ENCODE measurements around the gene ITGB8.
A peak's percentile ranks its signal among the peaks of the same experiment; 100 is the strongest.
"Not testable (repeated sequence)": the region's sequence is repeated elsewhere in the genome, so short reads cannot be mapped to it uniquely, and the experiment has no call there.

ITGB8 gene

DNA sequence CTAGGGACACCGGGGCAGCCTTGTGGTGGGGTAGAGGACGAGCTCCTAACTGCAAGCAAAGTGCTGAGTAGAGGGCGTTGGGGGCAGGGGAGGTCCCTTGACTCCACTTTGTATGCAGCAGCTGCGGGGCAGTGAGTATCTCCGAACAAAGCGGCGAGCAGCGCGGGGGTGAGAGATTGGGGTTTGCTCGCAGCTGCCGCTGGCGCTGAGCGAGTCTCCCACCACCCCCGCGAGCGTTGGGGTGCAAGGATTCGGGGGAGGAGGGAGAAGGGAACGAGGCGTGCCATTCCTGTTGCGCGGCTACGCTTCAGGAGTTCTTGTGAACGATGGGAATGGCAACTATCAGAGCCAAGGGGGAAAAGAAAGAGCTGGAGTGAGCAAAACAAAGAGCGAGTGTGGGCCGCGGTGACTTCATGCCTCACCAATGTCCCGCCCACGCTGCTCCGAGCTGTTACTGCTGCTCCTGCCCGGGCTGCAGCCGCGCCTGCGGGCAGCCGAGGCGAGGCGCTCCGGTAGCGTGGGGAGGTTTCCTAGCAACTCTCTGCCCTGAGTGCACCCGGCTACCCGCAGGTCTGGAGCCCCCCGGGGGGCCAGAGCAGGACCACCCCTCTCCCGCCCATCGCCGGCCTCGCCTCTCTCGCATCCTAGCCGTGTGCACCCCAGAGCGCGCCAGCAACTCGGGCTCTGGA is at the start of gene ITGB8:
TSS of gene ITGB8 (plus strand) at position 662 of the 689 bp plus-strand sequence. CDS start 907 bp downstream, outside the sequence.
- no peak for DNase-seq (ENCODE audit: low read depth, low spot score)

DNA sequence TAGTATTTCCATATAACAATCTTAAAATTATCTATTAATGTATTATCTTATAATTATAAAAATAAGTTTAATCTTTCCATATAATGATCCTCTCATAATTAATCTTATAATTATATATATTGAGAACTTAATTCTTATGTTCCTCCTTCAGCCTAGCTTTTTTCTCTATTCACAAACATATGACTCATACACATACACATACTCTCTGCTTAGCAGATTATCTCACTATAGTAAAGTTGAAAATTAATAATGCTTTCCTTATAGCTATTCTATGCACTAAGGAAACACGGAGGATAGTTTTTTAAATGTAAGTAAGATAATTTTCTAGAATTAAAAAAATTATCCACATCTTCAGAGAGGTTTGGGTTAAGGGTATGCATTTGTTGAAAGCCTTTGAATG is 47.7 kb upstream of the ITGB8 start:
- DNase-seq (ENCODE audit: low read depth, low spot score), result no peak

DNA sequence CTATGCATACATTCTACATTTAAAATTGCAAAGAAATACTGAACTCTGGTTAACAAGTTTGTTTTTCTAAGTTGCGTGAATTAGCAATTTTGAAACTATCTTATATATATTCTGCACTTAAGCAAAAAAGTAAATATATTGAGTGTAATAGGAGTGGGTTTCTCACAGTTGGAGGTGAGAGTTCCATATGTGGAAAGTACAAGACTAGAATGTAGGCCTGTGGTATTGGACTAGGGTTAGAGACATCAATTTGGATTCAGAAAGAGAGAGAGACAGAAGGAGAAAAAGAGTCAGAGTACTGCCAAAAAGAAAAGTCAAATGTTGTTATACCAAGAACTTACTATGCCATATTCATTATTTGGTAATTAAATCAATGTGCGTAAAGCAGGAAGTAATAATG is 47.3 kb upstream of the ITGB8 start:
- no peak for DNase-seq (ENCODE audit: low read depth, low spot score)

DNA sequence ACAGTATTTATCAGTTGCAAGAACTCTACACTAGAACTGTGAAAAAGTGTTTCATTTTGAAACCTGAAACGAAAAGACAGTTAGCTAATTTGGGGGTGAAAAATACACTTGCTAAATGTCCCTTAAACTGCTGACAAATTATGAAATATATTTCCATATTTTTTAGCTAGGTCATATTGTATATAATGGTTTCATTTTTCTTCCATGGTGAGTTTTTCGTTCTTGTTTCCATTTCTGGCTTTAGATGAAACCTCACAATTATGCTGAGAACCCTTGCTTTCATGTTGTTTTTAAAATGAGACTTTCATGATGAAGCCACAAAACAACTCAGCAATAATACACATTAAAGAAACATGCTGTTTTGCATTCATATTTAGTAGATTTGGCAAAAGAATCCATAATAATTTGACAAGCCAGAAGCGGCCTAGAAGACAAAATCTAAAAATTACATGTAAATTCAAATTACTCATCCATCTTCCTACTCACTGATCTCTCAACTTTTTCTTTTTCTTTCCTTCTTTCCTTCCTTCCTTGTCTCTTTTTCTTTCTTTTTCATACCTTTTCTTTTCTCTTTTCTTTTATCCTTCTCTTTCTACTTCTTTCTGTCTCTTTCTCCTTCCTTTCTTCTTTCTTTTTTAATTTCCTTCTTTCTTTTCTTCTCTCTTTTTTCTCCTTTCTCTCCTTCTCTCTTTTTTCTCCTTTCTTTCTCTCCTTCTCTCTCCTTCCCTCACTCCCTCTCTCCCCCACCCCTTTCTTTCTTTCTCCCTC is 46.5 kb upstream of the ITGB8 start:
- no peak for DNase-seq (ENCODE audit: low read depth, low spot score)

DNA sequence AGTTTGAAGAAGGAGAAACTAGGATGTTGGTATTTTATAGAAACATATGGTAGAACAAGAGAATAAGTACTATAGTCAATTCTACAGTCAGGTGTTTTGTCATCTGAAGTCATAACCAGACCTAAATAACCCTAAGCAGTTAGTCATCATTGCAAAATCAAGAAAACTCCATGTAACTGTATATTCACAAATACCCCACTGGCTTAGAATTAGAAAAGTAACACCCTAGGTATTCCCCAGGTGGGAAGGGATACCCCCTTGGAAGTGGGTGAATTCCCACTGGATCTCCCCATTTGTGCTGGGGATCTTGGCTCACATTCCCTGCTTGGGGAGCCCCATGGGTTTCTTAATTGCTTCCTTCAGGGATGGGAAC is 45.9 kb upstream of the ITGB8 start:
- no peak for DNase-seq (ENCODE audit: low read depth, low spot score)

DNA sequence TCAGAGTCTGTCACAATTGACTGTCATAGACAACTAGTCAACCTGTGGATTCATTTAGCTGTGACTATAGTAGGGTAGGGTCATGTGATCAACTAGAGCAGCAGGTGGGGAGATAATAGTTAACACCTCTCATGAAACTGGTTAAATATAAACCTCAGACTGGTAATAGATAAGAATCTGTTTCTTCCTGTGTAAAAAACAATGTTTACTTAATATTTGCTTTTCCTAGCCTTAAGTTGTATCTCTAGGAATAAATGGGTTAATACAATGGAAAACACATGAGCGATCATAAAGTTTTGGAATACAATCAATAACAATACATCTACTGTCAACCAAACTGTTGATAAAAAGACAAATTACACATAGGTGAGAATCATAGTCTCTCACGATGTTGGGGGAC is 43.4 kb upstream of the ITGB8 start:
- no peak for DNase-seq (ENCODE audit: low read depth, low spot score)

DNA sequence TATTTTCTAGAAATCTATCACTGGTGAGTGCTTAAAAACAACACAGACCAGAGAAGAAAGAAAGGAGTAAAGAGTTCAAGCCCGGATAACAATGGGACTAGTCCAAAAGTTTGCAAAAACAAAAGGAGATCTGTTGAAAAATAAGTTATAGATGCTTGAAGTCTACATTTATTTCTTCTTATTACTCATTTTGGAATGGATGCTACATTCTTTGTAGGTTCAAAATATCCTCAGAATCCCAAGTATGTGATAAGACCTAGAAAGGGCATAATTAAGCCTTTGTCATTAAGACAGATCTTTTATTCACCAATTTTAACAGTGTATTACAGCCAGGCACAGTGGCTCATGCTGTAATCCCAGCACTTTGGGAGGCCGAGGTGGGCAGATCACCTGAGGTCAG is 42.7 kb upstream of the ITGB8 start:
- no peak for DNase-seq (ENCODE audit: low read depth, low spot score)

DNA sequence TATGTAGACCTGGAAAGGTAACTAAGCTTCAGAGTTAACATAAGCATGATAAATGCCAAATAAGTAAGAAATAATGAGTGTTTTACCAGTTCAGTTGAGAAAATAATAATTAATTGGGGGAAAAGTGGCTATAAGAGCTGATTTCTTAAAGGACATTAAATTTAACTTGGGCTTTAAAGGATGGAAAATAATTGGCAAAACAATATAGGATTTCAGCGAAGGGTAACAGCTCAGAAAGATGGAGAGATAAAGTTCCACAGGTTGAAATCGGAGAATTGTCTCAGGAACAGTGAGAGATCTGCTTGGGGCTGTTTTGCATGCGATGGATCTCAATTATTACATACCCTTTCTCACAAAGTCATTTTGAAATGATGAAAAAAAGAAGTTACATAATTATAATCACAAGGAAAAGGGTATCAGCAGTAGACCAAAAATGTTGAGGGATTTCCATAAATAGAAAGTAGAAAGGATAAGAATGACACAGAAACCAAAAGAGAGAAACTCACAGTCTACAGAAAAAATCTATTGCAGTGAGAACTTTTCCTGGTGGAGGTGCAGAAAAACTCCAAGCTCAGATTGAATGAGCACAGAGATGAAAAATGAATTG is 40.1 kb upstream of the ITGB8 start:
- no peak for DNase-seq (ENCODE audit: low read depth, low spot score)

DNA sequence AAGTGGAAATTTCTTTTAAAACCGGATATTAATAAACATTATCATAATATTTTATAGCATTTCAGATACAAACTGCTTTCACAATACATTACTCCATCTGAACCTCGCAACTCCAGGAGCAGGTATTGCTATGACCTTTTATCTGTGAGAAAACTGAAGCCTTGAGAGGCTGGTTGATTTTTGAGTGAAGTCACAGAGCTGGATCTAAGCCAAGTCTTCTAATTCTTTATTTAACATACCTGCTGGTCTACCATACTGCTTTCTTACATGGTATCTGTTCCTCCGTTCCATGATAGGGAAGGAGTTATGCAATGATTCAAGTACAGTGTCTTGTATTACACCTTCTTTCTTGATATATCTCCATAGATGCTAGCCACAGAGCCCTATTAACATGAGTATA is 37.4 kb upstream of the ITGB8 start:
- no peak for DNase-seq (ENCODE audit: low read depth, low spot score)

DNA sequence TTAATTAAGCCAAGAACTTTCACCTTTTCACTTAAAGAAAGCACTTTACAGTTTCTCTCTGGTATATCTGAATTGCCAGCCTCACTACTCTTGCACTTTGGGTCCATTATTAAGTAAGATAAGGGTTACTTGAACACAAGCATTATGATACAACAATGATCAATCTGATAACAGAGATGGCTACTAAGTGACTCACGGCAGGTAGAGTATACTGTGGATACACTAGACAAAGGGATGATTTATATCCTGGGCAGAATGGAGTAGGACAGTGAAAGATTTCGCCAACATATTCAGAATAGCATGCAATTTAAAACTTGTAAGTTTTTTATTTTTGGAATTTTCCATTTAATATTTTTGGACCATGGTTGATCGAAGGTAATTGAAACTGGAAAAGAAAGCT is 34.3 kb upstream of the ITGB8 start:
- no peak for DNase-seq (ENCODE audit: low read depth, low spot score)

DNA sequence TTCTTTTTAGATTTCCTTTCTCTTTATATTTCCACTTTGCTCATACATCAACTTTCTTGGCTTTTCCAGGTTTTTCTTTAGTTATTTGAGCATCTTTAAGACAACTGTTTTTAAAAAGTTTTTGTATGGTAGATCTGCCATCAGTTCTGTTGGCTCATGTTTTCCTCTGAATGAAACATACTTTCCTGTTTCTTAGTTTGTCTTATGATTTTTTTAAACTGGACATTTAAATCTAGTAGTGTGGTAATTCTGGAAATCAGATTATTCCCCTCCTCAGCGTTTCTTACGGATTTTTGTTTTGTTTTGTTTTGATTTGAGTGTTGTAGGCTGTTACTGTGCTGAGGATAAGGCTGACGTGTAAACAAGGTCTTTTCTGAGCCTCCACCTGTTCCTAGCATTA is 33.8 kb upstream of the ITGB8 start:
- DNase-seq (ENCODE audit: low read depth, low spot score), result no peak

DNA sequence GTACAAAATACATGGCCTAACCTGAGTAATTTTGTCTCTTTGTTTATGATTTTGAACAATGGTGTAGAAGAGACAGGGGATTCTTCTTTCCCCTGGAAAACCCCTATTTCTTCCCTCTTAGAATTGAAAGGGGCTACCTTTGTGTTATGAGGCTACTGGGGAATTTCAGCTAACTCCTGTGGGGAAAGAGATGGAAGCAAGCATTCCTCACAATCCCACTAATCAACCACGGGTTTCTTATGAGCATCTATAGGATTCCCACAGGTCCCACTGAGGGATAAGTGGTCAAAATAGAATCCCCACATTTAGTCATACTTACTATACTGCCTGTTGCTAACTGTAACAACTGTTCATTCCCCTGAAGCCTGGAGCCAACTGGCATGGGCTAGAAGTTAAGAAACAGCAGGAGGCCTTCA is 32.2 kb upstream of the ITGB8 start:
- DNase-seq (ENCODE audit: low read depth, low spot score), result no peak

DNA sequence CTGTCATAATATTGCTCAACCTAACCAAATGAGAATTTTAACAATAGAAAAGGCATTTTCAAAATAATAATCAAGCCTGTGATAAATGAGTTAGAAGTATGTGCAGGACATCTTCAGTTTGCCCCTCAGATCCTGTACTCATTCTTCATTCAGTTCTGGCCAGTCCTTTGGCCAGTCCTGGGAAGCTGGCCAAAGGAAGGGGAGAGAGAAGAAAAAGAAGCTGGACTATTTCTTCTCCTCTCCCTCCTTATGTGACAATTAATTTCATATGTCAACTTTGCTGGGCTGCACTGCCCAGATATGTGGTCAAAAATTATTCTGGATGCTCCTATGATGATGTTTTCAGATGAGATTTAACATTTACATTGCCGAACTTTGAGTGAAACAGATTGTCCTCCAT is 31.6 kb upstream of the ITGB8 start:
- no peak for DNase-seq (ENCODE audit: low read depth, low spot score)

DNA sequence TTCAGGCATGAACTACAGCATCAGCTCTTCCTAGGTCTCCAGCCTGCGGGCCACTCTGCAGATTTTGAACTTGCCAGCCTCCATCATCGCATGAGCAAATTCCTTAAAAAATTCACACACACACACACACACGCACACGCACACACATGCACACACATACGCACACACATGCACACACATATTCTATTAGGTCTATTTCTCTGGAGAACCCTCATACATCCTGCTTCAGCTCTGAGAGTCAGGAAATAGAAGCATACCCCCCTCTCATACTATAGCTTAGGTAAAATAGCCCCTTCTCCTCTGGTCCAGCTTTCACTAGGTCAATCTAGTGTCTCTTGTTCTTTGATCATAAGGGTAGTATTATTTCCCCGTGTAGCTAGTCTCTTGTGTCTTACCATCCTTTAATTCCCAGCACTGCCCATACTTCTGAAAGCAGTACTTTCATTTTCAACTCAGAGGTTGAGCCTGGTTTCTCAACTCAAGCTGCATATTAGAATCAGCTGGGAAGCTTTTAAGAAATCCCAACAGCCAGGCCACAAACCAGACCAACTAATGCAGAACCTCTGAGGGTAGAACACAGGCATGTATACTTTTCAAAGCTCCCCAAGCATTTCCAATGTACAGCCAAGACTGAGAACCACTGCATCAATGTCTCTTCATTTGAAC is 30.9 kb upstream of the ITGB8 start:
- no peak for DNase-seq (ENCODE audit: low read depth, low spot score)

DNA sequence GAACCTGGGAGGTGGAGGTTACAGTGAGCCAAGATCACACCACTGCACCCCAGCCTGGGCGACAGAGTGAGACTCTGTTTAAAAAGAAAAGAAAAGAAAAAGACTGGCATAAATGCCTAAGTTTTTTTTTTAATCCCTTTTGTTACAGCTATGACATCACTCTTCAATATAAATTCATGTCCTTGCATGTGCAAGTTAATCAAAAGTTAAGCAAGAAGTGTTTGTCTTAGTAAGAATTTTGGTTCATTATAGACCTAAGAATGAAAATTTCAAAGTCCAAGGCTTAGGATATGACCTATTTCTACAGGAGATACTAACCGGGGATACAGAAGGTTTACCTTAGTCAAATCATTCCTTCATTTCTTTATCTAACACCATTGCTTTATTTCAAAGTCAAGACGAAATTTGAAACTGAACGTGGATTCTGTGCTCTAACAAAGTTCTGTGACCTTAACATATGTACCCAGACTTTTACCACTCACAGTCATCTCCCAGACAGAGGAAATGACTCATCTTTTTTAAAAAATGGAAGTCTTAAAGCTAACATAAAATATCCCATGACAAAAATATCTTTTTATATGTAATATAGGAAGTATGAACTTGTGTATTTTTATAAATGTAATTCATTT is 29.3 kb upstream of the ITGB8 start:
- DNase-seq (ENCODE audit: low read depth, low spot score), result peak; percentile 32

DNA sequence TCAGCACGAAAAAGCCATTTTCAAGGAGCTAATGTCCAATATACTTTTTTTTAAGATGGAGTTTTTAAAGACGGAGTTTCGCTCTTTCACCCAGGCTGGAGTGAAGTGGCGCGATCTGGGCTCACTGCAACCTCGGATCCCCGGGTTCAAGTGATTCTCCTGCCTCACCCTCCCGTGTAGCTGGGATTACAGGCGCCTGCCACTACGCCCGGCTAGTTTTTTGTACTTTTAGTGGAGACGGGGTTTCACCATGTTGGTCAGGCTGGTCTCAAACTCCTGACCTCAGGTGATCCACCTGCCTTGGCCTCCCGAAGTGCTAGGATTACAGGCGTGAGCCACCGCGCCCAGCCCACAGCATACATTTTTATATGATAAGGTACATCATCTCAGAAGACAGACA is 28.4 kb upstream of the ITGB8 start:
- DNase-seq (ENCODE audit: low read depth, low spot score), result not testable (repeated sequence)

DNA sequence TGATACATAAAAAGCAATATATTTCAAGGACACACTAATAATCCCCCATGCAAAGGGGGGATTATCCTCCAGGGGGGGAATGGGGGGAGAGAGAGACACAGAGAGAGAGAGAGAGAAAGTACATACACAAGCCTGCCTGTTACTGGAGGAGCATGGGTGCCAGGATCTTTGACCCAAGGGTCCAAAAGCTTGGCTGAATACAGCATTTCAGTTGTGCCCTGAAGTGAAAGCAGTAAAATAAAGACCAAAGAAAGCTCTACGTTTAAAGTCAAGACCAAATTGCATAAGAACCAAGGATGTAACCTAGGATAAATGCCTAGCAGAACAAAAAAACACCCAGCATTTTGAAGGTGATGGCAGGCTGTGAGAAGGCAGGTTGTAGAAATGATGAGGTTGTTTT is 27.8 kb upstream of the ITGB8 start:
- DNase-seq (ENCODE audit: low read depth, low spot score), result no peak

DNA sequence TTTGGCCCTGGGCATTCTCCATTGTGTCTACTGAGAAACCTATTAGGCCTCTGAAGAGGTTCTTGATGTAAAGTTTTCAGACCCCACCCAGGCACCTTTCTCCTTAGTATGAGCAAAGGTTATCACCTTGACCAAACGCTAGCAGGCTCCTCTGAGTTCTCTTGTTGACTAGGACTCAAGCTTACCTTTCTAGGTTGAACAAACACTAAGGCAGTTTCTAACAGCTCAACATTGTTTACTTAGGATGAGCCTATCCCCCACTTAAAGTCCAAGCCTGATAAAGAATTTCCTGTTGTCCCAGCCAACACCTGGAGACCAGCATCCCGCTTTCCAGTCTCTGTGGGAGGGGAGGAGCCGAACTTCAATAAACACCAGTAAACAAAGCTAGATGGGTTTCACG is 26.3 kb upstream of the ITGB8 start:
- DNase-seq (ENCODE audit: low read depth, low spot score), result no peak

DNA sequence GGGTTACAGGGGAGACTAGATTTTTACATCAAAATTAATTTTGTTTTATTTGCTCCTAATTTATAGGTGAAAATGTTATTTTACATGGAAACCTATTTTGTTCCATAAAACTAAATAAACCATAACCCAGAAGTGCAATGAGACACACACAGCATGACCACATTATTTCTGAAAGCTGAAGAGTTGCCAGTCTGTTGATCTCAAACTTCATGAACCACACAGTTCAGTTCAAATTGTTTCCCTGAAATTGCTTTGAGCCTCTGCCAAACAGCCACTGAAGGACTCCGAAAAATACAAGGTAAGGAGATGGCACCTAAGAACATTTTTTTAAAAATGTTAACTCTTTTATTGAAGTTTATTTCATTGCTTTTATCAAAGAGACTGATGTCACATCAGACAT is 25.0 kb upstream of the ITGB8 start:
- DNase-seq (ENCODE audit: low read depth, low spot score), result no peak

DNA sequence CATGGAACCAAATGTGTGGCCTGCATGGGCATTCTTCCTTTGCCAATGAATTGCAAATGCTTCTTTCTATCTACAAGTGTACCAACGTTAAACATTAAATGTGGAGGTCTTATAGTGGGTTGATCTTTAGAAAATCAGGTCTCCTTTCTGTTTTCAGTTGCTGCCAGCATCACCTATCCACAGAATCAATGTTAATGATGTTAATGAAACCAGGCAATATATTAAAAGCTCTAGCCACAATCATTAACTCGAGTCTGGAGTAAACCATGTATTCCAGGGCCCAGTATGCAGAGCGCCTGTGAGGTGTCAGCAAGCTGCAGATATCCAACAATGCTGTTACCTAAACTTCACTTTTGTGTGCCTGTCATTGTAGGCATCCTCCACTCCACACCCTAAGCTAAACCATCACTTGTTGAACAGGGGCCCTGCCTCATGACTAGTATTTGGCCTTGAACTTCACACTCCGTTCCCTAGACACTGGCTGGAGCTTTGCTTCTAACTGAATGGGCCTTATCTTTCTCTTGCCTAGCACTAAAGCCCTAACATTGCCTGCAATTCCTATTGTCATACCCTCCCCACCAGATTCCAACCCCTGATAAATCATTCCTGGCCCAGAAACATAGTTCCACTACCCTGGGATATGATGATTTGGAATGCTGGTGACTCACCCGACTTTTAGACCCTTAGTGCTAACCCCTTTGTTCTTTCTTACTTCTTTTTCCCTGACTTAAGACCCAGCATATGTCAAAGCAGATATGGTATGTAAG is 24.3 kb upstream of the ITGB8 start:
- no peak for DNase-seq (ENCODE audit: low read depth, low spot score)

DNA sequence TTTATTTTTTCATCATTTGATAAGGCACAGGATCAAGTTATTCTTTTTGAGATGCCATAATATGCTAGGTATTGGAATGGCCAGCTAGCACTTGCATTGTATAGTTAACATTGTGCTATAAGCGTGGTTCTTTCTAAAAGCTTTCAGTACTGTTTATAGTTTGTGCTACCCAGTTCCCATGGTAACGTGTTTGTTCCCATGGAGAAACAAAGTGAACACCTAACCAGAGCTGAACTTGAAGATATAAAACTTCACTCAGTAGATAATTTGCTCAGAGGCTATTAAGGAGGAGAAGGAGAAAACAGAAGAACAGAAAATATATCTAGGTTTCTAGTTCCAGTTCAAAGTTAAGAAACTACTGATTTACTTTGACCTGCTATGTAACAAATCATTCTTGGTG is 23.6 kb upstream of the ITGB8 start:
- DNase-seq (ENCODE audit: low read depth, low spot score), result no peak

All from smooth muscle cell of the brain vasculature (primary cell).